ENCODE results near the gene TCN2. TPM values are rescaled to one million over a fixed set of nuclear protein-coding genes. Genes with fewer than 3 reads are reported as not detected.
"Not testable (repeated sequence)": the region's sequence is repeated elsewhere in the genome, so short reads cannot be mapped to it uniquely, and the experiment has no call there.

Gene TCN2
- total RNA-seq, 4 donors from 2014 or later: 17.3 to 248 (median 186) TPM

DNA sequence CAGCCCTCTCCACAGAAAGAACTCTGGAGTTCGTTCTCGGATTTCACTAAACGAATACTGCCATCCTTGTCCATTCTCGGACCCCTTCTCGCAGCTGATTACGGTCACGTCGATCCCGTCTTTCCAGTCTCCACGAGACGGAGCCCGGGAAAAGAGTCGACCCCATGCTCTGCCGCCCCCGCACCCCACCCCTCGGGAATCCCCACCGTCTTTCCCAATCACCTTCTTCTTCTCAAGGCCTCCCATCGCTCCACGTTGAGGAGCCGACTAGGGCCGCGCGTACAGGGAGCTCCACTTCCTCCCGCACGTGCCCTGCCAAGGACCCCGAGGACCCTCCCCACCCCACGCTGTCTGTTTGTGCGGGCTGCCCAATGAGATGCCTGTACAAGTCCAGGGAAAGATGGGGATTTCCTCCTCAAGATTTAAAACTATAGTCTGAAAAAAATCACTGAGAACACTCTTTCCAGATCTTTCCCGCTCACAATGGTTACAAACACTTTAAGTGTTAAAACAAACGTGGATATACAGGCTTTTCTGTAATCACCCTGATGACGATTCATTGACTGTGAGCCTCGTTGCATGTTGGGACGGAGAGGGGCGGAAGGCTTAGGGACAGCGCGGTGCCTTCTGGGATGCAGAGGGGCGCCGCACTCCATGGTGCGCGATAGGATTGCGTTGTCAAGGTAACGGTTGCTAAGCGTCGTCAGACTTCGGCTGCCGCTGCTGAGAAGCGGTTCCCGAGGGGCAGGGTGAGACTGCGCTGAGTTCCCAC, 15.2 kb upstream of the TCN2 start, which contains the start of gene PES1:
TSS of gene PES1 (minus strand) at position 323 of the 772 bp plus-strand sequence. CDS start at position 246, 77 bp downstream.
- Histone ChIP-seq H3K9me3 (no peaks in the 10 kb centered on the region), H3K4me1 (peaks cover 0 to 21% (median 3%) of the 10 kb centered on the region in 4 donors), H3K36me3 (peaks cover 0 to 27% (median 0%) of the 10 kb centered on the region in 3 donors), H3K27me3 (no peaks in the 10 kb centered on the region), H3K4me3 (peak within 1 kb of the TSS; percentile 61 to 96 (median 79)), H3K27ac (peak within 1 kb of the TSS; percentile 69 to 89 (median 80))
- TF ChIP-seq, protein P1, sequence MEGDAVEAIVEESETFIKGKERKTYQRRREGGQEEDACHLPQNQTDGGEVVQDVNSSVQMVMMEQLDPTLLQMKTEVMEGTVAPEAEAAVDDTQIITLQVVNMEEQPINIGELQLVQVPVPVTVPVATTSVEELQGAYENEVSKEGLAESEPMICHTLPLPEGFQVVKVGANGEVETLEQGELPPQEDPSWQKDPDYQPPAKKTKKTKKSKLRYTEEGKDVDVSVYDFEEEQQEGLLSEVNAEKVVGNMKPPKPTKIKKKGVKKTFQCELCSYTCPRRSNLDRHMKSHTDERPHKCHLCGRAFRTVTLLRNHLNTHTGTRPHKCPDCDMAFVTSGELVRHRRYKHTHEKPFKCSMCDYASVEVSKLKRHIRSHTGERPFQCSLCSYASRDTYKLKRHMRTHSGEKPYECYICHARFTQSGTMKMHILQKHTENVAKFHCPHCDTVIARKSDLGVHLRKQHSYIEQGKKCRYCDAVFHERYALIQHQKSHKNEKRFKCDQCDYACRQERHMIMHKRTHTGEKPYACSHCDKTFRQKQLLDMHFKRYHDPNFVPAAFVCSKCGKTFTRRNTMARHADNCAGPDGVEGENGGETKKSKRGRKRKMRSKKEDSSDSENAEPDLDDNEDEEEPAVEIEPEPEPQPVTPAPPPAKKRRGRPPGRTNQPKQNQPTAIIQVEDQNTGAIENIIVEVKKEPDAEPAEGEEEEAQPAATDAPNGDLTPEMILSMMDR (IDR thresholded peaks at IDR 0.05): peak in 1 of 6 experiments; percentile 8
- TF ChIP-seq POLR2A (IDR thresholded peaks at IDR 0.05): peak in 1 of 2 donors; percentile 42
- peak; percentile 91 to 98 (median 95) for DNase-seq

DNA sequence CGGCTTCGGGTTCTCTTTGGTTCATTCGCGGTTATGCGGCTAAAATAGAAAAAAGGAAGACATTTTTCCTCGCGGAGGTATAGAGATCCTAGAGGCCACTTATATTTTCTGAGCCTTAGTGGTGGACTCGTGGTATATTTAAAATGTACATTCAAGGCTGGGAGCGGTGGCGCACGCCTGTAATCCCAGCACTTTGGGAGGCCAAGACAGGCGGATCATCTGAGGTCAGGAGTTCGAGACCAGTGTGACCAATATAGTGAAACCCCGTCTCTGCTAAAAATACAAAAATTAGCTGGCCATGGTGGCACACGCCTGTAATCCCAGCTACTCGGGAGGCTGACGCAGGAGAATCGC, 14.6 kb upstream of the TCN2 start:
- Histone ChIP-seq H3K4me3 (peak overlapping the region in 3 of 4 donors; percentile 76 to 96 (median 82)), H3K4me1 (peaks cover 0 to 21% (median 3%) of the 10 kb centered on the region in 4 donors), H3K36me3 (peaks cover 0 to 21% (median 0%) of the 10 kb centered on the region in 3 donors), H3K27ac (peak overlapping the region in 2 of 4 donors; percentile 69 to 80)
- DNase-seq, H3K27me3 ChIP-seq, H3K9me3 ChIP-seq: not testable (repeated sequence)
- TF ChIP-seq, protein P1 (IDR thresholded peaks at IDR 0.05): peak in 1 of 6 experiments; percentile 2

DNA sequence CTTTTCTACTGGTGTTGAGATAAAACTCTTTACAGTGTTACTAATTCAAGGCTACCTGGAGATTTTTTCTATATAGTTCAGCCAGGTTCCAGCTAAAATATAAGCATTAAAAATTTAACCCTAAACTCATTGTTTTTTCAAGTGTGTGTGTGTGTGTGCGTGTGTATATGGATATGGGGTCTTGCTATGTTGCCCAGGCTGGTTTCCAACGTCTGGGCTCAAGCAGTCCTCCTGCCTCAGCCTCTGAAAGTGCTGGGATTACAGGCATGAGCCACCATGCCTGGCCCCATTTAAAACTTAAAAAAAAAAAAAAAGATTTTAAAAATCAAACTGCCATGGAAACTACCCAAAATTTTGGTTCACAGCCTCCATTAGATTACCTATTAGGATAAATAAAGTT, 10.8 kb upstream of the TCN2 start:
- DNase-seq: no peak
- Histone ChIP-seq H3K27ac (no peak overlapping the region), H3K9me3 (no peaks in the 10 kb centered on the region), H3K4me1 (peaks cover 0 to 6% (median 3%) of the 10 kb centered on the region in 4 donors), H3K4me3 (no peak overlapping the region), H3K27me3 (no peaks in the 10 kb centered on the region), H3K36me3 (no peaks in the 10 kb centered on the region)
- TF ChIP-seq POLR2A (IDR thresholded peaks at IDR 0.05): no peak
- TF ChIP-seq, protein P1 (IDR thresholded peaks at IDR 0.05): no peak

DNA sequence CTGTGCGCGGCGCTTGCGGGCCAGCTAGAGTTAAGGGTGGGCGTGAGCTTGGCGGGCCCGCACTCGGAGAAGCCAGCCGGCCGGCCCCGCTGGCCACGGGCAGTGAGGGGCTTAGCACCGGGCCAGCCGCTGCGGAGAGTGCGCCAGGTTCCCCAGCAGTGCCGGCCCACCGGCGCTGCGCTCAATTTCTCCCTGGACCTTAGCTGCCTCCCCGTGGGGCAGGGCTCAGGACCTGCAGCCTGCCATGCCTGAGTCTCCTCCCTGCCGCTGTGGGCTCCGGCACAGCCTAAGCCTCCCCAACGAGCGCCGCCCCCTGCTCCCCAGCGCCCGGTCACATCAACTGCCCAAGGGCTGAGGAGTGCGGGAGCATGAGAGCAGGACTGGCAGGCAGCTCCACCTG, 10.1 kb upstream of the TCN2 start:
- TF ChIP-seq POLR2A (IDR thresholded peaks at IDR 0.05): no peak
- TF ChIP-seq, protein P1 (IDR thresholded peaks at IDR 0.05): no peak
- Histone ChIP-seq H3K27me3 (no peaks in the 10 kb centered on the region), H3K4me3 (no peak overlapping the region), H3K9me3 (no peaks in the 10 kb centered on the region), H3K36me3 (no peaks in the 10 kb centered on the region), H3K27ac (no peak overlapping the region), H3K4me1 (peaks cover 0 to 6% (median 2%) of the 10 kb centered on the region in 4 donors)
- DNase-seq: no peak

DNA sequence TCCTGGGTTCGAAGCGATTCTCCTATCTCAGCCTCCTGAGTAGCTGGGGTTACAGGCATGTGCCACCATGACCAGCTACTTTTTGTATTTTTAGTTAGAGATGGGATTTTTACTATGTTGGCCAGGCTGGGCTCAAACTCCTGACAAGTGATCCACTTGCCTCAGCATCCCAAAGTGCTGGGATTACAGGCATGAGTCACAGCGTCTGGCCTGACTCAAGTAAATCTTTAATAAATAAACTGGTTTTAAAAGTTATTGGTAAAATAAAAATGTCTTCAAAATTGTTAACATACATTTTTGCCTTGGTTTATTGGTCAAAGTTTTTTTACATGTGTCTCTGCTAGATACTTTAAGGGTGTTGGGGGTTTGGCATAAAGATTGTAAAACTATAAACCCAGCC, 8.0 kb upstream of the TCN2 start:
- DNase-seq: no peak
- no peak for TF ChIP-seq POLR2A (IDR thresholded peaks at IDR 0.05)
- TF ChIP-seq, protein P1 (IDR thresholded peaks at IDR 0.05): no peak
- Histone ChIP-seq H3K27me3 (no peaks in the 10 kb centered on the region), H3K4me1 (no peaks in the 10 kb centered on the region), H3K4me3 (no peak overlapping the region), H3K36me3 (no peaks in the 10 kb centered on the region), H3K27ac (no peak overlapping the region), H3K9me3 (no peaks in the 10 kb centered on the region)

Data from Peyer's patch (tissue), 4 donors.